C4-2B (cell line): ENCODE results near the gene ISG20.

Experiments
- ZFX ChIP-seq: fragments of 450-650 bp; IDR thresholded peaks from 2 replicates; pipeline ENCODE4 v1.6.1; 2017
- TF ChIP-seq, protein P1 (sequence below): fragments of 450-650 bp; conservative IDR thresholded peaks from 2 replicates; pipeline ENCODE4 v1.5.1; 2017; ENCODE audit warnings: mild to moderate bottlenecking

DNA sequence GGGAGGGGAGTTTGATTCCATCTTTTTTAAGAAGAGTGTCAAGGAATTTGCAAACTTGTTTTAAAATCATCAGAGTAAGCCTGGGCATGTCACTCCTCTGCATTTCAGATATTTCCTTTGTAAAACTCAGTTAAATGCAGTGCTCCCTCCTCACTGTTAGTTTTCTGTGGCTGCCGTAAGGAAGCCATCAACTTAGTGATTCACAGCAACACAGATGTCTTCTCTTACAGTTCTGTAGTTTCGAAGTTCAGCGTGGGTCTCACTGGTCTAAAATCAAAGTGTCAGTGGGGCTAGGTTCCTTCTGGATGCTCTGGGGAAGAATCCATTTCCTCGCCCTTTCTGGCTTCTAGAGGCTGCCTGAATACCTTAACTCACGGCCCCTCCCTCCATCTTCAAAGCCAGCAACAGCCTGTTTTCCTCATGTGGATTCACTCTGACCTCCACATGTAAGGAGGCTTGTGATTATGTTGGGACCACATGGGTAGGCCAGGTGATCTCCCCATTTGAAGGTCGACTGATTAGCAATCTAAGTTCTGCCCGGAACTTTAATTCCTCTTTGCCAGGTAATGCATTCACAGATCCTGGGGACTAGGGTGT is 12.4 kb downstream of the ISG20 start:
- TF ChIP-seq, protein P1, sequence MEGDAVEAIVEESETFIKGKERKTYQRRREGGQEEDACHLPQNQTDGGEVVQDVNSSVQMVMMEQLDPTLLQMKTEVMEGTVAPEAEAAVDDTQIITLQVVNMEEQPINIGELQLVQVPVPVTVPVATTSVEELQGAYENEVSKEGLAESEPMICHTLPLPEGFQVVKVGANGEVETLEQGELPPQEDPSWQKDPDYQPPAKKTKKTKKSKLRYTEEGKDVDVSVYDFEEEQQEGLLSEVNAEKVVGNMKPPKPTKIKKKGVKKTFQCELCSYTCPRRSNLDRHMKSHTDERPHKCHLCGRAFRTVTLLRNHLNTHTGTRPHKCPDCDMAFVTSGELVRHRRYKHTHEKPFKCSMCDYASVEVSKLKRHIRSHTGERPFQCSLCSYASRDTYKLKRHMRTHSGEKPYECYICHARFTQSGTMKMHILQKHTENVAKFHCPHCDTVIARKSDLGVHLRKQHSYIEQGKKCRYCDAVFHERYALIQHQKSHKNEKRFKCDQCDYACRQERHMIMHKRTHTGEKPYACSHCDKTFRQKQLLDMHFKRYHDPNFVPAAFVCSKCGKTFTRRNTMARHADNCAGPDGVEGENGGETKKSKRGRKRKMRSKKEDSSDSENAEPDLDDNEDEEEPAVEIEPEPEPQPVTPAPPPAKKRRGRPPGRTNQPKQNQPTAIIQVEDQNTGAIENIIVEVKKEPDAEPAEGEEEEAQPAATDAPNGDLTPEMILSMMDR, result no peak
- TF ChIP-seq ZFX, result no peak
